Heart left ventricle (tissue), 13 donors: ENCODE measurements around the gene OBP2A.

ENCODE experiments used
- POLR2A ChIP-seq, 2 donors: fragments of 450-650 bp; IDR thresholded peaks; one replicate each; pipeline ENCODE4 v1.6.1; 2017; ENCODE audit warnings: antibody characterized with exemption in 2 of 2, mild to moderate bottlenecking in 2 of 2, moderate library complexity in 2 of 2
- TF ChIP-seq, protein P1 (sequence below), 12 donors: fragments of 200-600 bp; sonication (generic) in 4 of 12; IDR thresholded peaks; one replicate each; pipeline versions ENCODE4 v1.5.0 to v1.8.0; 2018 to 2022; ENCODE audit warnings: antibody characterized with exemption in 12 of 12, mild to moderate bottlenecking in 5 of 12
- donor health status: ischemic (EF 13 %, LVEDD 7.1; RV severe dilation, severe dysfunction).
- donor health status: DM: no; HTN: yes; CAD: no.
- donor health status: DM: no; HTN: no; CAD: no.
- donor health status: ischemic (EF 25% LVEDD 6.9; RV normal size, moderate dysfunction).
- donor health status: ischemic (EF 25% LVEDD 5.7; RV mildly dilated, moderate dysfunction).
- donor health status: ischemic (EF 35%, LVEDD 5.7; RV mildly dilated, moderate dysfunction).
- donor health status: nonischemic (EF 11% LVEDD 7.7; RV severe dilation, severe dysfunction).
- donor health status: DM: yes; HTN: yes; CAD: no.
- donor health status: PGD.
- donor health status: ischemic (EF 29% LVEDD 5.4; RV normal size, mild dysfunction).
- donor health status: nonischemic (EF 23%, LVEDD 6.1; RV moderate dilation, normal function).

DNA sequence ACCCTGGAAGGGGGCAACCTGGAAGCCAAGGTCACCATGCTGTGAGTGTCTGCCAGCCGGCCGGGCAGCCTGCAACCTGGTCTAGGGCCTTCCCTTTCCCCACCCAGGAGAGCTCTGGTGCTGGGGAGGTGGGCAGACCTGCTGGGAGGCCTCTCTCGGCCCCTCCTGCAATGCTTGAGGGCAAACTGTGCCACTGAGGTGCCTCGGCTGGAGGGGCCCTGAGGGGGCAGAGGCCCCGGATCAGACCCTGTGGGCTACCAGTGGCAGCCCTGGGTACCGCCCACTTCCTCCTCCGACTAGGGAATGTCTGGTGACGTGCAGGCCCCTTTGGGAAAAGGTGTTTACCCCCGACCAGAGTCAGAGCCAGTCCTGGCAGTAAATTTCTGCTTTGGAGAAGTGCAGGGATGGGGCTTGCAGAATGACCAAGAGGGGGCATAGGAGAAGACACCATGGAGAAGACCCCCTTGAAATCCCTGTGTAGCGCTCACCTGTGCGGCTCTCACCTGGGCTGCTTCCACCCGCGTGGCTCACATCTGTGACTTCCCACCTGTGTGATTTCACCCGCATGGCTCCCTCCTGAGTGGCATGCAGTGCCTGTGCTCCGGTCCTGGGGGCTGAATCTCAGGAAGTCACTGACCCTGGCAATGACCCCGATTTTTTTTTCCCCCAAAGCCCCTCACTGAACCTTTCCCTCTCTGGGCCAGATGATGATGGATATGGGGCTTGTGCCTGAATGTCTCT is 23.6 kb upstream of the OBP2A start:
- TF ChIP-seq, protein P1, sequence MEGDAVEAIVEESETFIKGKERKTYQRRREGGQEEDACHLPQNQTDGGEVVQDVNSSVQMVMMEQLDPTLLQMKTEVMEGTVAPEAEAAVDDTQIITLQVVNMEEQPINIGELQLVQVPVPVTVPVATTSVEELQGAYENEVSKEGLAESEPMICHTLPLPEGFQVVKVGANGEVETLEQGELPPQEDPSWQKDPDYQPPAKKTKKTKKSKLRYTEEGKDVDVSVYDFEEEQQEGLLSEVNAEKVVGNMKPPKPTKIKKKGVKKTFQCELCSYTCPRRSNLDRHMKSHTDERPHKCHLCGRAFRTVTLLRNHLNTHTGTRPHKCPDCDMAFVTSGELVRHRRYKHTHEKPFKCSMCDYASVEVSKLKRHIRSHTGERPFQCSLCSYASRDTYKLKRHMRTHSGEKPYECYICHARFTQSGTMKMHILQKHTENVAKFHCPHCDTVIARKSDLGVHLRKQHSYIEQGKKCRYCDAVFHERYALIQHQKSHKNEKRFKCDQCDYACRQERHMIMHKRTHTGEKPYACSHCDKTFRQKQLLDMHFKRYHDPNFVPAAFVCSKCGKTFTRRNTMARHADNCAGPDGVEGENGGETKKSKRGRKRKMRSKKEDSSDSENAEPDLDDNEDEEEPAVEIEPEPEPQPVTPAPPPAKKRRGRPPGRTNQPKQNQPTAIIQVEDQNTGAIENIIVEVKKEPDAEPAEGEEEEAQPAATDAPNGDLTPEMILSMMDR (IDR thresholded peaks at IDR 0.05), result no peak
- no peak for TF ChIP-seq POLR2A (IDR thresholded peaks at IDR 0.05)
